BE2C (cell line): ENCODE results near the gene RFX8.
A peak's percentile ranks its signal among the peaks of the same experiment; 100 is the strongest.

Experiments
- DNase-seq: peaks from one replicate; pipeline ENCODE4 v3.0.0-alpha.2; 2020
- H3K27me3 ChIP-seq: fragments of 250-450 bp; sonication (Bioruptor Pico); 2 replicates; pipeline ENCODE4 v1.5.1; 2020; ENCODE audit warnings: mild to moderate bottlenecking
- H3K36me3 ChIP-seq: fragments of 250-450 bp; sonication (Bioruptor Pico); 2 replicates; pipeline ENCODE4 v1.5.1; 2020; ENCODE audit warnings: mild to moderate bottlenecking
- H3K4me1 ChIP-seq: fragments of 250-450 bp; sonication (Bioruptor Pico); 2 replicates; pipeline ENCODE4 v1.5.1; 2020
- H3K4me3 ChIP-seq: 2 replicates; pipeline ENCODE4 v1.5.1; 2011; ENCODE audit warnings: low read depth, low read length
- H3K9me3 ChIP-seq: fragments of 250-450 bp; sonication (Bioruptor Pico); 2 replicates; pipeline ENCODE4 v1.5.1; 2020
- CTCF ChIP-seq: IDR thresholded peaks from 2 replicates; pipeline ENCODE4 v1.5.1; 2012; ENCODE audit warnings: mild to moderate bottlenecking, low read depth, low read length

Gene RFX8

GRCh38 chr2:101401906-101402305 lies 73.0 kb downstream of the RFX8 start:
- no peaks in the 10 kb centered on the region for H3K4me1 ChIP-seq
- TF ChIP-seq CTCF = 0 out of 2 replicates have a peak, but pooled peaks have one; percentile 14
- H3K36me3 ChIP-seq = no peaks in the 10 kb centered on the region
- DNase-seq = no peak
- no peak overlapping the region for H3K4me3 ChIP-seq
- no peaks in the 10 kb centered on the region for H3K27me3 ChIP-seq
- H3K9me3 ChIP-seq = no peaks in the 10 kb centered on the region

- no peak for DNase-seq
- H3K27me3 ChIP-seq = no peaks in the 10 kb centered on the region
- H3K4me1 ChIP-seq = no peaks in the 10 kb centered on the region
- no peak overlapping the region for H3K4me3 ChIP-seq
- H3K36me3 ChIP-seq = no peaks in the 10 kb centered on the region
- H3K9me3 ChIP-seq = no peaks in the 10 kb centered on the region
- TF ChIP-seq CTCF = no peak
These were observed 73.6 kb downstream of the RFX8 start for GRCh38 chr2:101401326-101401665.

- H3K4me3 ChIP-seq = no peak overlapping the region
- H3K4me1 ChIP-seq = no peaks in the 10 kb centered on the region
- no peaks in the 10 kb centered on the region for H3K36me3 ChIP-seq
- H3K27me3 ChIP-seq = no peaks in the 10 kb centered on the region
- DNase-seq = no peak
- TF ChIP-seq CTCF = no peak
- no peaks in the 10 kb centered on the region for H3K9me3 ChIP-seq
These were observed 74.2 kb downstream of the RFX8 start for GRCh38 chr2:101400506-101401325.

GRCh38 chr2:101400048-101400447 lies 74.9 kb downstream of the RFX8 start:
- H3K9me3 ChIP-seq = no peaks in the 10 kb centered on the region
- H3K27me3 ChIP-seq = no peaks in the 10 kb centered on the region
- no peaks in the 10 kb centered on the region for H3K36me3 ChIP-seq
- DNase-seq = no peak
- H3K4me3 ChIP-seq = no peak overlapping the region
- TF ChIP-seq CTCF = no peak
- H3K4me1 ChIP-seq = no peaks in the 10 kb centered on the region

- Histone ChIP-seq H3K9me3 (no peaks in the 10 kb centered on the region), H3K27me3 (no peaks in the 10 kb centered on the region), H3K4me1 (no peaks in the 10 kb centered on the region), H3K36me3 (no peaks in the 10 kb centered on the region), H3K4me3 (no peak overlapping the region)
- TF ChIP-seq CTCF = no peak
- DNase-seq = no peak
These were observed 75.7 kb downstream of the RFX8 start for GRCh38 chr2:101399021-101399799.

- H3K36me3 ChIP-seq = no peaks in the 10 kb centered on the region
- no peak for TF ChIP-seq CTCF
- DNase-seq = no peak
- H3K27me3 ChIP-seq = no peaks in the 10 kb centered on the region
- H3K4me3 ChIP-seq = no peak overlapping the region
- no peaks in the 10 kb centered on the region for H3K4me1 ChIP-seq
- no peaks in the 10 kb centered on the region for H3K9me3 ChIP-seq
These were observed 76.6 kb downstream of the RFX8 start for GRCh38 chr2:101398116-101398821.
